CD8-positive, alpha-beta memory T cell (primary cell): Measurements from ENCODE around the gene ZNF544. TPM values are rescaled to one million over a fixed set of nuclear protein-coding genes. Genes with fewer than 3 reads are reported as not detected.

Experiments
- CTCF ChIA-PET: fragments of 350-600 bp; sonication (Branson Sonifier 250); formaldehyde crosslinking; loops from one replicate; lab custom pipeline; 2021; ENCODE audit warnings: antibody characterized with exemption; lab: Charles Lee
- POLR2A ChIA-PET: fragments of 350-600 bp; sonication (Branson Sonifier 250); formaldehyde crosslinking; loops from one replicate; lab custom pipeline; 2021; ENCODE audit warnings: antibody characterized with exemption; lab: Charles Lee
- DNase-seq, 5 donors: peaks; one replicate each; pipeline versions ENCODE4 v3.0.0 to v3.0.0-alpha.2; 2020 to 2022; ENCODE audit warnings: mixed read lengths in 1 of 5
- H3K27ac ChIP-seq: one replicate; pipeline ENCODE4 v1.7.0; 2013; ENCODE audit warnings: low read depth, mild to moderate bottlenecking, low read length, moderate library complexity
- H3K27me3 ChIP-seq: 2 replicates; pipeline ENCODE4 v1.7.0; 2013; ENCODE audit warnings: low read length, mild to moderate bottlenecking; ENCODE audit not compliant: insufficient read depth, poor library complexity, severe bottlenecking
- H3K36me3 ChIP-seq: 2 replicates; pipeline ENCODE4 v1.7.0; 2013; ENCODE audit warnings: mild to moderate bottlenecking, low read length, moderate library complexity; ENCODE audit not compliant: insufficient read depth
- H3K4me1 ChIP-seq: 2 replicates; pipeline ENCODE4 v1.7.0; 2013; ENCODE audit warnings: mild to moderate bottlenecking, low read length, moderate library complexity; ENCODE audit not compliant: insufficient read depth
- H3K4me3 ChIP-seq: 2 replicates; pipeline ENCODE4 v1.7.0; 2013; ENCODE audit warnings: mild to moderate bottlenecking, low read length
- H3K9me3 ChIP-seq: 2 replicates; pipeline ENCODE4 v1.7.0; 2013; ENCODE audit warnings: mild to moderate bottlenecking, low read length
- H3K27ac Mint-ChIP-seq, 8 donors: one replicate each; pipeline ENCODE4 v1.8.0; 2020 to 2021; ENCODE audit warnings: mixed read lengths in 8 of 8, mild to moderate bottlenecking in 6 of 8, inconsistent platforms in 3 of 8, moderate library complexity in 3 of 8
- H3K27me3 Mint-ChIP-seq, 2 donors: one replicate each; pipeline ENCODE4 v1.8.0; 2020 to 2021; ENCODE audit warnings: mixed read lengths in 2 of 2, mild to moderate bottlenecking in 1 of 2, moderate library complexity in 1 of 2
- H3K36me3 Mint-ChIP-seq, 3 donors: one replicate each; pipeline ENCODE4 v1.8.0; 2020 to 2021; ENCODE audit warnings: mixed read lengths in 3 of 3, inconsistent platforms in 1 of 3, mild to moderate bottlenecking in 1 of 3
- H3K4me1 Mint-ChIP-seq, 3 donors: one replicate each; pipeline ENCODE4 v1.8.0; 2020 to 2021; ENCODE audit warnings: mixed read lengths in 3 of 3, inconsistent platforms in 1 of 3, mild to moderate bottlenecking in 1 of 3
- H3K4me3 Mint-ChIP-seq, 7 donors: one replicate each; pipeline ENCODE4 v1.8.0; 2020 to 2021; ENCODE audit warnings: mixed read lengths in 7 of 7, mild to moderate bottlenecking in 6 of 7, moderate library complexity in 4 of 7, inconsistent platforms in 2 of 7
- H3K9me3 Mint-ChIP-seq, 5 donors: one replicate each; pipeline ENCODE4 v1.8.0; 2020 to 2022; ENCODE audit warnings: mixed read lengths in 5 of 5, mild to moderate bottlenecking in 3 of 5, moderate library complexity in 2 of 5, inconsistent platforms in 1 of 5
- polyA plus RNA-seq: library from polyadenylated mRNA; unstranded; fragments of 300-500 nt; fragmentation: Illumina TruSeq; gene quantifications from one replicate; pipeline ENCODE4 v1.2.3, GENCODE V29; 2021
- total RNA-seq, 2 experiments: library from RNA; stranded (reverse); gene quantifications; one replicate each; pipeline ENCODE4 v1.2.3, GENCODE V29; 2021

ZNF544 gene
- total and polyA plus RNA-seq, 3 experiments from 2014 or later: 29.2 to 56.8 (median 51.8) TPM

GRCh38 chr19:58294743-58295374, 66.1 kb downstream of the ZNF544 start:
- Histone ChIP-seq H3K36me3 (peaks cover 24% of the 10 kb centered on the region), H3K27me3 (no peaks in the 10 kb centered on the region), H3K27ac (no peak overlapping the region), H3K4me3 (no peak overlapping the region), H3K4me1 (no peaks in the 10 kb centered on the region), H3K9me3 (peaks cover 24% of the 10 kb centered on the region)
- Mint-ChIP-seq H3K4me3 (no peak overlapping the region), H3K9me3 (peaks cover 0 to 35% (median 23%) of the 10 kb centered on the region in 5 donors), H3K4me1 (peaks cover 0 to 4% (median 1%) of the 10 kb centered on the region in 3 donors), H3K27me3 (peaks cover 0 to 3% of the 10 kb centered on the region in 2 donors), H3K36me3 (peaks cover 34 to 68% (median 60%) of the 10 kb centered on the region in 3 donors), H3K27ac (no peak overlapping the region)
- ChIA-PET CTCF (no interaction called here), POLR2A (no interaction called here)
- no peak for DNase-seq

DNA sequence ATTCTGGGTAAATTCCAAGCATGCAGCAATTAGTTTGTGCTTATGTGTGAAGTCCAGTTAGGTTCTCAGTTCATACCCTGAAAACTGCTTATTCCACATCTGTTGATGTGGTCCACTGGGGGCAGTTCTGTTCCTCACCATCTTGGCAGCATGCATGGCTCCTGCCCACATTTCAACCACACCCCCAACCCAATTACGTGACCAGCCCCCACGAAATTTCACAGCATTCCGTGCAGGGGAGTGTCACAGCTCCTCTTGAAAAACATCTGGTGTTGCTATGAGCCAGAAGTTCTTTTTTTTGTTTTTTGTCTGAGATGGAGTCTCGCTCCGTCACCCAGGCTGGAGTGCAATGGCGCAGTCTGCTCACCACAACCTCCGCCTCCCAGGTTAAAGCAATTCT, 67.4 kb downstream of the ZNF544 start:
- Mint-ChIP-seq H3K36me3 (peaks cover 39 to 71% (median 59%) of the 10 kb centered on the region in 3 donors), H3K27me3 (peaks cover 0 to 3% of the 10 kb centered on the region in 2 donors), H3K27ac (no peak overlapping the region), H3K4me1 (peaks cover 0 to 4% (median 1%) of the 10 kb centered on the region in 3 donors), H3K9me3 (peaks cover 0 to 35% (median 23%) of the 10 kb centered on the region in 5 donors), H3K4me3 (no peak overlapping the region)
- H3K27me3 ChIP-seq: no peaks in the 10 kb centered on the region
- ChIA-PET POLR2A (no interaction called here), CTCF (no interaction called here)
- H3K9me3 ChIP-seq: peaks cover 24% of the 10 kb centered on the region
- no peak for DNase-seq
- H3K4me1 ChIP-seq: no peaks in the 10 kb centered on the region
- H3K36me3 ChIP-seq: peaks cover 23% of the 10 kb centered on the region
- no peak overlapping the region for H3K4me3 ChIP-seq
- no peak overlapping the region for H3K27ac ChIP-seq

GRCh38 chr19:58300620-58301019, 71.9 kb downstream of the ZNF544 start:
- H3K9me3 ChIP-seq: no peaks in the 10 kb centered on the region
- ChIA-PET POLR2A (interaction anchor here (0.6 kb wide), 1 partner anchor 119 kb away, joined by 3 read pairs; no protein-coding TSS in a partner anchor), CTCF (no interaction called here)
- Mint-ChIP-seq H3K9me3 (peaks cover 0 to 7% (median 3%) of the 10 kb centered on the region in 5 donors), H3K4me3 (no peak overlapping the region), H3K27ac (no peak overlapping the region), H3K4me1 (peaks cover 14 to 22% (median 14%) of the 10 kb centered on the region in 3 donors), H3K27me3 (no peaks in the 10 kb centered on the region), H3K36me3 (peaks cover 18 to 37% (median 29%) of the 10 kb centered on the region in 3 donors)
- no peaks in the 10 kb centered on the region for H3K36me3 ChIP-seq
- no peak overlapping the region for H3K4me3 ChIP-seq
- H3K27me3 ChIP-seq: no peaks in the 10 kb centered on the region
- no peak overlapping the region for H3K27ac ChIP-seq
- peaks cover 8% of the 10 kb centered on the region for H3K4me1 ChIP-seq
- DNase-seq: no peak

GRCh38 chr19:58304255-58304654, 75.5 kb downstream of the ZNF544 start:
- H3K4me1 ChIP-seq: peaks cover 36% of the 10 kb centered on the region
- ChIA-PET CTCF (no interaction called here), POLR2A (interaction anchor here (1.0 to 1.7 kb wide), 2 partner anchors 59 to 216 kb away, joined by 4 to 6 read pairs; partner anchors contain the start of gene ZBTB45)
- H3K27me3 ChIP-seq: no peaks in the 10 kb centered on the region
- H3K27ac ChIP-seq: peak overlapping the region; percentile 96
- H3K36me3 ChIP-seq: peaks cover 20% of the 10 kb centered on the region
- H3K27ac Mint-ChIP-seq: peak overlapping the region in 6 of 8 donors; percentile 98 to 100 (median 99)
- peaks cover 0 to 2% (median 0%) of the 10 kb centered on the region in 5 donors for H3K9me3 Mint-ChIP-seq
- no peak overlapping the region for H3K4me3 ChIP-seq
- peak overlapping the region; percentile 3 to 100 (median 97) for H3K4me3 Mint-ChIP-seq
- peaks cover 14 to 57% (median 24%) of the 10 kb centered on the region in 3 donors for H3K36me3 Mint-ChIP-seq
- H3K9me3 ChIP-seq: no peaks in the 10 kb centered on the region
- H3K4me1 Mint-ChIP-seq: peaks cover 40 to 54% (median 49%) of the 10 kb centered on the region in 3 donors
- no peaks in the 10 kb centered on the region for H3K27me3 Mint-ChIP-seq
- no peak for DNase-seq

- ChIA-PET POLR2A (interaction anchor here (0.6 to 1.7 kb wide), 5 partner anchors 42 to 302 kb away, joined by 3 to 6 read pairs (median 4); partner anchors contain the start of genes ZBTB45, ZNF274 and ZNF606), CTCF (interaction anchor here (0.6 to 1.2 kb wide), 3 partner anchors 104 to 215 kb away, joined by 3 to 4 read pairs (median 3); partner anchors contain the start of genes ZBTB45 and ZNF584)
- Histone ChIP-seq H3K9me3 (no peaks in the 10 kb centered on the region), H3K27ac (peak overlapping the region; percentile 96), H3K4me3 (peak overlapping the region; percentile 91), H3K36me3 (peaks cover 20% of the 10 kb centered on the region), H3K4me1 (peaks cover 36% of the 10 kb centered on the region), H3K27me3 (no peaks in the 10 kb centered on the region)
- DNase-seq: no peak
- Mint-ChIP-seq H3K4me1 (peaks cover 43 to 59% (median 53%) of the 10 kb centered on the region in 3 donors), H3K36me3 (peaks cover 14 to 60% (median 28%) of the 10 kb centered on the region in 3 donors), H3K27ac (peak overlapping the region; percentile 98 to 100 (median 99)), H3K27me3 (no peaks in the 10 kb centered on the region), H3K4me3 (peak overlapping the region; percentile 96 to 100 (median 98)), H3K9me3 (peaks cover 0 to 2% (median 0%) of the 10 kb centered on the region in 5 donors)
These were observed 76.0 kb downstream of the ZNF544 start for GRCh38 chr19:58304748-58305064.

DNA sequence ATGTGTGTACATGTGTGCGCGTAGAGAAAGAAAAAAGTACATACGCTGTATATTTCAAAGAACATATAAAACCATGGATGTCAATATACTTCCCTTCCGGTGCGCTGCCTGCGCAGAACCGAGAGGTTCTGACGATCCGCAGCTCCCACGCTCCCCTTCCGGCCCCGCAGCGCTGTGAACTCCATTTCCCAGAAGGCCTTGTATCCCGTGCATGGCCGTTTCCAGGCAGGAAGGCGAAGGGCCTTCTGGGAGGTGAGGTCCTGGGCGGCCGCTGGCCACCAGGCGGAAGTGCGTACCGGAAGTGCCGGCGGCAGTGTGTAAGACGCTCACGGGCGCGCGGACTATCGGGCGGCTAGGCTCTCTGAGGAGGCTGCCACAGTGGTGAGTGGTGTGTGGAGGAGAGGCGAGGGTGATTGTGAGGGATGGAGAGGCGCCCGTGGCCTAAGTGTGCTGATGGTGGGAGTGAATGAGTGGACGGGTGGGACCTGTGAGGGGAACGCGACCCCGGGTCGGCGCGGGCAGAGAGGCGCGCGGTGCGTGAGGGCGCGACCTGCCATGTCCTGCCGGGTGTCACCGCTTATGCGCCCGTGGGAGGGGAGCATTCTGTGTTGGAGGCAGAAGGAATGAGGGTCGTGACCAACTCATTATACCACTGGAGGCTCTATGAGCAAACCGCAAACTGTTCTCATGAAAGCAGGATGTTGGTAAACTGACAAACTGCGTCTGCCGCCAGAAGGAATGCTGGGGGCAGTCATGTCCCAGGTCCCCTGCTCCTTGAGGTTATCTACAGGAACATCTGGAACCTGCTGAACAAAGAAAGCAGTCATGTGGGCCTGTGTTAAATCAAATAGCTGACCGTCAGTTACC, 76.6 kb downstream of the ZNF544 start, which contains the start of gene ERVK3-1:
Gene ERVK3-1 (plus strand): TSS at position 313 of the 867 bp plus-strand sequence. CDS start 6,792 bp downstream, outside the sequence.
- Histone ChIP-seq H3K4me1 (peaks cover 36% of the 10 kb centered on the region), H3K27ac (peak within 1 kb of the TSS; percentile 96), H3K36me3 (peaks cover 20% of the 10 kb centered on the region), H3K4me3 (peak within 1 kb of the TSS; percentile 91), H3K9me3 (no peaks in the 10 kb centered on the region), H3K27me3 (no peaks in the 10 kb centered on the region)
- H3K36me3 Mint-ChIP-seq: peaks cover 14 to 59% (median 29%) of the 10 kb centered on the region in 3 donors
- H3K4me1 Mint-ChIP-seq: peaks cover 45 to 65% (median 58%) of the 10 kb centered on the region in 3 donors
- peaks cover 0 to 2% (median 0%) of the 10 kb centered on the region in 5 donors for H3K9me3 Mint-ChIP-seq
- ChIA-PET POLR2A (interaction anchor here (0.6 to 1.7 kb wide), 7 partner anchors 42 to 1113 kb away, joined by 3 to 6 read pairs (median 4); partner anchors contain the start of genes ZBTB45, ZNF274 and ZNF606), CTCF (interaction anchor here (0.6 to 1.7 kb wide), 4 partner anchors 21 to 215 kb away, joined by 3 to 4 read pairs (median 3); partner anchors contain the start of genes ZBTB45, ZNF584 and ZSCAN22)
- peak within 1 kb of the TSS; percentile 98 to 100 (median 99) for H3K27ac Mint-ChIP-seq
- DNase-seq: peak; percentile 92 to 97 (median 94)
- H3K4me3 Mint-ChIP-seq: peak within 1 kb of the TSS; percentile 96 to 100 (median 98)
- no peaks in the 10 kb centered on the region for H3K27me3 Mint-ChIP-seq

GRCh38 chr19:58305932-58306323, 77.2 kb downstream of the ZNF544 start:
- Histone ChIP-seq H3K9me3 (no peaks in the 10 kb centered on the region), H3K4me3 (peak overlapping the region; percentile 91), H3K27me3 (no peaks in the 10 kb centered on the region), H3K36me3 (peaks cover 20% of the 10 kb centered on the region), H3K4me1 (peaks cover 36% of the 10 kb centered on the region), H3K27ac (peak overlapping the region; percentile 96)
- Mint-ChIP-seq H3K27ac (peak overlapping the region; percentile 98 to 100 (median 99)), H3K4me1 (peaks cover 45 to 66% (median 60%) of the 10 kb centered on the region in 3 donors), H3K4me3 (peak overlapping the region; percentile 96 to 100 (median 98)), H3K27me3 (no peaks in the 10 kb centered on the region), H3K36me3 (peaks cover 14 to 59% (median 26%) of the 10 kb centered on the region in 3 donors), H3K9me3 (peaks cover 0 to 2% (median 0%) of the 10 kb centered on the region in 5 donors)
- DNase-seq: no peak
- POLR2A ChIA-PET: interaction anchor here (1.0 to 1.3 kb wide), 2 partner anchors 123 to 214 kb away, joined by 3 to 4 read pairs; partner anchors contain the start of genes ZBTB45 and ZNF274
- CTCF ChIA-PET: interaction anchor here (1.2 to 1.9 kb wide), 3 partner anchors 20 to 124 kb away, joined by 3 to 4 read pairs (median 3); partner anchors contain the start of gene ZSCAN22
